RWPE1 (cell line): ENCODE data around the gene WHRN.

ENCODE experiments used
- CTCF ChIA-PET: fragments of 350-600 bp; sonication (Branson Sonifier 250); formaldehyde crosslinking; extraction: SDS; loops from one replicate; lab custom pipeline; 2021; lab: Yijun Ruan, JAX
- POLR2A ChIA-PET: fragments of 400-600 bp; formaldehyde crosslinking; extraction: SDS; loops from one replicate; lab custom pipeline; 2020; ENCODE audit warnings: antibody characterized with exemption; ENCODE audit not compliant: low non-redundant PET; lab: Yijun Ruan, JAX
- DNase-seq: peaks from one replicate; pipeline ENCODE4 v3.0.0; 2012; ENCODE audit warnings: low spot score
- H3K27ac ChIP-seq: fragments of 450-650 bp; 2 replicates; pipeline ENCODE4 v1.5.1; 2017
- TF ChIP-seq, protein P1 (sequence below): fragments of 450-650 bp; conservative IDR thresholded peaks from 2 replicates; pipeline ENCODE4 v1.5.1; 2017; ENCODE audit warnings: low read depth, mild to moderate bottlenecking

WHRN gene

DNA sequence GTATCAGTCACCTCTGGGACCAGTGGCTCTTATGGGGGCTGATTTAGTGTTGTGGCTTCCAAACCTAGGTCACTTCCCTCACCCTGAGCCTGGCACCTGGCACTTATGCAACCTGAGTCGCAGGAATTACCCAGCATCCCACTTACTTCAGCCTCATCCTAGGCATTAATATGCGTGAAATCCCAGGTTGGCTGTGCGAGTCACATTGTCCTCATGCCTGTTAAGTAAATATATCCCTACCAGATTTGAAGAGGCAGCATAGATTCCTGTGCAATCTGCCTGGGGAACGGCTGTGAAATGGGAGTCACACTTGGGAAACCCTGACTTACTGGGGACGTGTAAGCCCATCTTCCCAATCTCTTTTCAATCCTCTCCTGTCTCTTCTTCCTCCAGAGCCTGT, 74.8 kb downstream of the WHRN start:
- TF ChIP-seq, protein P1, sequence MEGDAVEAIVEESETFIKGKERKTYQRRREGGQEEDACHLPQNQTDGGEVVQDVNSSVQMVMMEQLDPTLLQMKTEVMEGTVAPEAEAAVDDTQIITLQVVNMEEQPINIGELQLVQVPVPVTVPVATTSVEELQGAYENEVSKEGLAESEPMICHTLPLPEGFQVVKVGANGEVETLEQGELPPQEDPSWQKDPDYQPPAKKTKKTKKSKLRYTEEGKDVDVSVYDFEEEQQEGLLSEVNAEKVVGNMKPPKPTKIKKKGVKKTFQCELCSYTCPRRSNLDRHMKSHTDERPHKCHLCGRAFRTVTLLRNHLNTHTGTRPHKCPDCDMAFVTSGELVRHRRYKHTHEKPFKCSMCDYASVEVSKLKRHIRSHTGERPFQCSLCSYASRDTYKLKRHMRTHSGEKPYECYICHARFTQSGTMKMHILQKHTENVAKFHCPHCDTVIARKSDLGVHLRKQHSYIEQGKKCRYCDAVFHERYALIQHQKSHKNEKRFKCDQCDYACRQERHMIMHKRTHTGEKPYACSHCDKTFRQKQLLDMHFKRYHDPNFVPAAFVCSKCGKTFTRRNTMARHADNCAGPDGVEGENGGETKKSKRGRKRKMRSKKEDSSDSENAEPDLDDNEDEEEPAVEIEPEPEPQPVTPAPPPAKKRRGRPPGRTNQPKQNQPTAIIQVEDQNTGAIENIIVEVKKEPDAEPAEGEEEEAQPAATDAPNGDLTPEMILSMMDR, result no peak
- ChIA-PET CTCF (interaction anchor here (1.8 to 2.3 kb wide), 2 partner anchors 25 to 223 kb away, joined by 5 to 8 read pairs; no protein-coding TSS in a partner anchor), POLR2A (interaction anchor here (0.6 kb wide), 1 partner anchor 1563 kb away, joined by 8 read pairs; no protein-coding TSS in a partner anchor)
- H3K27ac ChIP-seq, result no peak overlapping the region
- DNase-seq, result no peak

DNA sequence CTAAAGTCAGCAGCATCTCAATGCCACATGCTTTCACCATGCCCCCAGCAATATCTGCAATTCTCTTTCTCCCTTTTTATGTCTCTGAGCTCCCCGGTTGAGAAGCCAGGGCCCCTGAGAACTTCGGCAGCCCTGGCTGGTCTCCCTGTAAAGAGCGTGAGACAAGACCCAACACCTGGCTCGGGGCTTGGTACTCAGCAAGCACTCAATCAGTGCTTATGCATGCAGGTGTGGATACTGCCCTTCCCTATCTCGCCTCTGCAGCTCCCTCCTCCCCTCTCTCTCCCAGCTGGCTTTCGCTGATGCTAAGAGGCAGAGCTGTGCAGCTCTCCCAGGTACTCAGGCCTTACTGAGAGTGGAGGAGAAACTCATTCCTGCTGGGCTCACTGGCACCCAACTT, 75.8 kb downstream of the WHRN start:
- CTCF ChIA-PET, result interaction anchor here (0.6 kb wide), 1 partner anchor 57 kb away, joined by 5 read pairs; no protein-coding TSS in a partner anchor
- no peak for DNase-seq
- POLR2A ChIA-PET, result no interaction called here
- H3K27ac ChIP-seq, result no peak overlapping the region
- TF ChIP-seq, protein P1, result no peak

DNA sequence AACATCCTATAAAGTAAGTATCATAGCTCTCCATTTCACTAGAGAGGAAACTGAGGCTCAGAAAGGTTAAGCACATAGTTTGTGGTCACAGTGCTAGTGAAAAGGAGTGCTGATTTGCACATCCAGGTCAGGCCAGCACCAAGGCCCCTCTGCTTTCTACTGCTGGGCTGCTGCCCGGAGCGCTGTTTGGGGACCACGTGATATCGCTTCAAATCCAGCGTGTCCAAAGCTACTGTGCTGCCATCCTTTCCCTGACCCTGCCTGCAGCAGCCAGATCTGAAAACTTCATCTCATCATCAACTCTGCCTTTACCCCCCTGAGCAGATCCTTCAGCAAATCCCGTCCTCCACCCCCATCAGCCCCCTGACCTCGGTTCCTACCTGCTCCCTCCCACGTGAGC, 76.8 kb downstream of the WHRN start:
- DNase-seq, result no peak
- ChIA-PET POLR2A (interaction anchor here (0.6 kb wide), 1 partner anchor 229 kb away, joined by 3 read pairs; the partner anchor contains the start of gene TEX53), CTCF (interaction anchor here (0.6 to 0.7 kb wide), 2 partner anchors 13 to 606 kb away, joined by 4 to 6 read pairs; no protein-coding TSS in a partner anchor)
- H3K27ac ChIP-seq, result no peak overlapping the region
- TF ChIP-seq, protein P1, result no peak

DNA sequence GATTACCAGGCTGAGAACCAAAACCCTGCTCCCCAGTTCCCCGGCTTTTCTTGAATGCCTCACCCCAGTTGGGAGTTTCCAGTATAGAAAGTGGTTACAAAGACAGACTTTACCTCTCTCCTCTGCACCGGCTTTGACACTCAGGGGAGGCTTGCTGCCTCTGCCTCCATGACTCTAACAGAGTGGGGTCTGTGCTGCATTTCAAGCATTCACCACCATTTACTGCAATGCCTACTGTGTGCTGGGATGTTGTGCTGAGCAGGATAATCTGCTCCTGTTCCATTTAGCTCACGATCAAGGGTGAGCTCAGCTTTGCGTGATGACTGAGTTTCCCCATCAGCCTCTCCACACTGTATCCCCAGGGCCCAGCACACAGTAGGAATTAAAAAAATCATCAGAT, 77.6 kb downstream of the WHRN start:
- ChIA-PET CTCF (interaction anchor here (0.6 to 0.7 kb wide), 3 partner anchors 9 to 77 kb away, joined by 3 to 6 read pairs (median 3); no protein-coding TSS in a partner anchor), POLR2A (interaction anchor here (0.6 kb wide), 1 partner anchor 230 kb away, joined by 3 read pairs; the partner anchor contains the start of gene TEX53)
- TF ChIP-seq, protein P1, result no peak
- no peak for DNase-seq
- no peak overlapping the region for H3K27ac ChIP-seq

DNA sequence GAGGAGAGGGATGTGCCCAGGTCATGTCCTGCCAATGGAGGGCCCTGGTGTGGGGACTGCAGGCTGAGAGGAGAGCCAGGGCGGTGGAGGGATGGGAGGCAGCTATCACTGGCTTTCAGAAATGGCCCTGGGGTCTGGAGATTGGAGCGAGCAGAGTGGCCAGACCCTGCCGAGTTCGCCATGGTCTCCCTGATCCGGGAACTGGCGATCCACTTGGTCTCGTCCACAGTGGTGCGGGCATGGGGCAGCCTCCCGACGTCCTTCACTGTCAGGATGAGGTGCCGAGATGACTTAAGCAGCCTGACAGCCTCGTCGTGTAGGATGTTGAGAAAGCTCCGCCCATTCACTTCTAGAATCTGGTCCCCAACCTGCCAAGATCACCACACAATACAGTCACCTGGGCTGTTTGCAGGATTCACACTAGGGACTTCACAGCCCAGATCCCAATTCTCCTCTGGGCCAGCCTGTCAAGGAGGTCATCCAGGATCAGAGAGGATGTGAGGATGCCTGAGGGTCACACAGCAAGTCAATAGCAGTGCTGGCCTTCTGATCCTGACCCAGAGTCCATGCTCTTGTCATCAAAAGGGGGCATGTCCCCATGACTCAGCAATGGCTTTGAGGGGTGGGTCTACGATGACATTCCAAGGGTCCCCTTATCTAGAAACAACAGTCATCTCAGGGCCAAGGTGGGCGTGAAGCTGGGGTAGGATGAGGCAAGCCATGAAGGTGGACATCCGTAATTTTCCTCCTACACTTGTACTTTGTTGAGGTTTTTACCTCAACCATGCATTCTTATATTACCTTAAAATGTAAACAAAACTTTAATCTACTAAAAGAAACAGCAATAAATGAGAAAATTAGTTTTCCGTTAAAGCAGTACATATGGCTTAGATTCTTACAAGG, 79.0 kb downstream of the WHRN start:
- TF ChIP-seq, protein P1, result no peak
- DNase-seq, result no peak
- ChIA-PET CTCF (interaction anchor here (0.7 to 1.0 kb wide), 2 partner anchors 21 to 237 kb away, joined by 3 to 4 read pairs; no protein-coding TSS in a partner anchor), POLR2A (interaction anchor here (0.6 kb wide), 1 partner anchor 234 kb away, joined by 3 read pairs; no protein-coding TSS in a partner anchor)
- H3K27ac ChIP-seq, result no peak overlapping the region

DNA sequence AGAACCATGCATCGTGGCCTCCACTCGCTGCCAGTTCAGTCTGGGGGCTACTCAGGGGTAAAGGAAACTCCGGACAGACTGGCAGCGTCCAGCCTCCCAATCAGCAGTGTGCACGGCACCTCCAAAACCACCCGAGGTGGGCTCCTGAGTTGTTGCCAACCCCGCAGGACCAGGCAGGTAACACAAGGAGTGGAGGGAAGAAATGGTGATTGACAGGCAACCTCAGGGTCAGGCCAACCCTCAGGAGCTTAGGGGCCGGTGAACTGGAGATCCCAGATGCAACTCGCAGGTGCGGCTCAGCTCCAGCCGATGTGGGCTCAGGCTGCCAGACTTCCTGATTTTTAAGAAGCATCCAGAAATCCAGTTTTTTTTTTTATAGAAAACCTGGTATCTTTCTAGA, 80.1 kb downstream of the WHRN start:
- TF ChIP-seq, protein P1, result no peak
- ChIA-PET CTCF (interaction anchor here (0.5 to 0.6 kb wide), 2 partner anchors 9 to 174 kb away, joined by 3 read pairs; no protein-coding TSS in a partner anchor), POLR2A (no interaction called here)
- DNase-seq, result no peak
- H3K27ac ChIP-seq, result no peak overlapping the region
